MCF 10A (cell line): Measurements from ENCODE around the gene CAPNS1. TPM values are rescaled to one million over a fixed set of nuclear protein-coding genes. Genes with fewer than 3 reads are reported as not detected.
"Not testable (repeated sequence)": the region's sequence is repeated elsewhere in the genome, so short reads cannot be mapped to it uniquely, and the experiment has no call there.

Experiments
- BruUV-seq: library from RNA; stranded (reverse); fragments of 400-500 nt; replicated peaks from 2 replicates; lab custom pipeline; 2021; lab: Mats Ljungman, UMichigan
- CTCF ChIA-PET: fragments of 300-600 bp; sonication (Branson Sonifier 250); formaldehyde crosslinking; extraction: SDS; loops from one replicate; lab custom pipeline; 2021; ENCODE audit warnings: antibody characterized with exemption, inconsistent platforms; lab: Yijun Ruan, JAX
- POLR2A ChIA-PET: fragments of 300-600, 350-650 bp; sonication (Branson Sonifier 250); formaldehyde crosslinking; extraction: SDS; loops from one replicate; lab custom pipeline; 2020; ENCODE audit warnings: antibody characterized with exemption, inconsistent platforms; lab: Yijun Ruan, JAX
- DNase-seq: peaks from one replicate; pipeline ENCODE4 v3.0.0-alpha.2; 2018; ENCODE audit not compliant: unreplicated experiment
- H3K27ac Mint-ChIP-seq: one replicate; pipeline ENCODE4 v1.8.0; 2022; ENCODE audit warnings: mild to moderate bottlenecking, low read depth, mixed read lengths; ENCODE audit not compliant: unreplicated experiment
- H3K27me3 Mint-ChIP-seq: one replicate; pipeline ENCODE4 v1.8.0; 2022; ENCODE audit warnings: mixed read lengths; ENCODE audit not compliant: insufficient read depth, unreplicated experiment
- H3K36me3 Mint-ChIP-seq: one replicate; pipeline ENCODE4 v1.8.0; 2022; ENCODE audit warnings: mild to moderate bottlenecking, moderate library complexity, mixed read lengths; ENCODE audit not compliant: insufficient read depth, unreplicated experiment
- H3K4me1 Mint-ChIP-seq: one replicate; pipeline ENCODE4 v1.8.0; 2022; ENCODE audit warnings: mixed read lengths; ENCODE audit not compliant: insufficient read depth, unreplicated experiment
- H3K4me3 Mint-ChIP-seq: one replicate; pipeline ENCODE4 v1.8.0; 2022; ENCODE audit warnings: mild to moderate bottlenecking, moderate library complexity, mixed read lengths; ENCODE audit not compliant: unreplicated experiment
- H3K9me3 Mint-ChIP-seq: one replicate; pipeline ENCODE4 v1.8.0; 2022; ENCODE audit warnings: mixed read lengths; ENCODE audit not compliant: unreplicated experiment
- CTCF ChIP-seq: fragments of 200-600 bp; IDR thresholded peaks from one replicate; pipeline ENCODE4 v1.8.0; 2022; ENCODE audit warnings: antibody characterized with exemption, mild to moderate bottlenecking; ENCODE audit not compliant: unreplicated experiment
- intact Hi-C: fragments of 100-400 bp; cut with micrococcal nuclease; formaldehyde crosslinking; loops from 2 replicates; pipeline ENCODE4 v1.14.1; 2022
- total RNA-seq: library from RNA; stranded (reverse); gene quantifications from 2 replicates; pipeline ENCODE4 v1.2.3, GENCODE V29; 2022

CAPNS1 gene
- total RNA-seq, 1 experiment from 2014 or later = 666 TPM

DNA sequence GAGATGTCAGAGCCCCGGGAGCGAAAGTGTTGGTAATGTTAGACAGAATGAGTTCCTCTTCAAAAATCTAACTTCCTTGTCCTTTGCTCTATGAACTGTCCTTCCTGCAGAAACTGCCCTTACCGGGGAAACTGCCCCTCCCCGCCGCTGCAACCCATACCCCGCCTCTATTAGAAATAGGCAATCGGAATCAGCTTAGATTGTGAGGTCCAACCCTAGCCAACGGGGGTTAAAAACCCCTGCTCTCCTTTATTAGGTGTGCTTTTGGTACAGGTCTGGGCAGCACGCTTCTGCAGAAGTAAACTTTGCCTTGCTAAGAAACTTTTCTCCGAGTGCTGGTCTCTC lies 11.5 kb upstream of the CAPNS1 start:
- BruUV-seq = TSS peak; percentile 42

DNA sequence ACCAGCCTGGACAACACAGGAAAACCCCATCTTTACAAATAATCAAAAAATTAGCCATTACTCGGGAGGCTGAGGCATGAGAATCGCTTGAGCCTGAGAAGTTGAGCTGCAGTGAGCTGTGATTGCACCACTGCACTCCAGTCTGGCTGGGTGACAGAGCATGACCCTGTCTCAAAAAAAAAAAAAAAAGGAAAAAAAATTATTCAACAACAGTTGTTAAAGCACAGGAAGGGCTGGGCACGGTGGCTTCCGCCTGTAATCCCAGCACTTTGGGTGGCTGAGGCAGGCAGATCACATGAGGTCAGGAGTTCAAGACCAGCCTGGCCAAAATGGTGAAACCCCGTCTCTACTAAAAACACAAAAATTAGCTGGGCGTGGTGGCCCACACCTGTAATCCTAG lies 8.6 kb upstream of the CAPNS1 start:
- H3K4me1 Mint-ChIP-seq = peaks cover 24% of the 10 kb centered on the region
- ChIA-PET POLR2A (interaction anchor here (0.6 to 2.2 kb wide), 3 partner anchors 9 to 946 kb away, joined by 3 to 9 read pairs (median 4); partner anchors contain the start of genes CAPNS1, ZNF146 and ZNF565), CTCF (interaction anchor here (0.6 to 7.3 kb wide), 2 partner anchors 14 to 40 kb away, joined by 4 to 150 read pairs; no protein-coding TSS in a partner anchor)
- H3K36me3 Mint-ChIP-seq, BruUV-seq, H3K9me3 Mint-ChIP-seq, H3K27ac Mint-ChIP-seq, intact Hi-C loops, H3K27me3 Mint-ChIP-seq, H3K4me3 Mint-ChIP-seq: not testable (repeated sequence)
- DNase-seq = peak; percentile 69

More for the DNA sequence above, 11.5 kb upstream of the CAPNS1 start:
- no peak for DNase-seq
- H3K27me3 Mint-ChIP-seq = no peaks in the 10 kb centered on the region
- POLR2A ChIA-PET = interaction anchor here (0.6 to 5.3 kb wide), 15 partner anchors 9 to 1789 kb away, joined by 3 to 44 read pairs (median 3); partner anchors contain the start of genes CAPNS1, POLR2I, TBCB and THAP8
- CTCF ChIA-PET = interaction anchor here (0.5 to 7.3 kb wide), 18 partner anchors 8 to 637 kb away, joined by 3 to 150 read pairs (median 6); partner anchors contain the start of genes POLR2I, TBCB and THAP8
- no peaks in the 10 kb centered on the region for H3K9me3 Mint-ChIP-seq
- H3K27ac Mint-ChIP-seq = peak overlapping the region; percentile 86
- H3K4me3 Mint-ChIP-seq = peak overlapping the region; percentile 75
- H3K36me3 Mint-ChIP-seq = peaks cover 23% of the 10 kb centered on the region
- no peak for TF ChIP-seq CTCF
- intact Hi-C loops = loop anchor here (10.0 kb wide), 1 partner anchor 1646 kb away; the partner anchor contains the start of gene ZNF573
- H3K4me1 Mint-ChIP-seq = peaks cover 18% of the 10 kb centered on the region

GRCh38 chr19:36134867-36135266 lies 5.0 kb upstream of the CAPNS1 start:
- ChIA-PET POLR2A (interaction anchor here (2.7 kb wide), 1 partner anchor 15 kb away, joined by 16 read pairs; no protein-coding TSS in a partner anchor), CTCF (interaction anchor here (0.6 kb wide), 1 partner anchor 1480 kb away, joined by 3 read pairs; no protein-coding TSS in a partner anchor)
- H3K27ac Mint-ChIP-seq, H3K9me3 Mint-ChIP-seq, H3K4me3 Mint-ChIP-seq, DNase-seq, H3K27me3 Mint-ChIP-seq, BruUV-seq, intact Hi-C loops, H3K36me3 Mint-ChIP-seq: not testable (repeated sequence)
- H3K4me1 Mint-ChIP-seq = peaks cover 30% of the 10 kb centered on the region

GRCh38 chr19:36136964-36137686 lies 2.7 kb upstream of the CAPNS1 start:
- intact Hi-C loops = loop anchor here (2.0 kb wide), 1 partner anchor 22 kb away; the partner anchor contains the start of genes POLR2I and TBCB
- BruUV-seq = no TSS peak
- Mint-ChIP-seq H3K4me1 (peaks cover 36% of the 10 kb centered on the region), H3K36me3 (peaks cover 14% of the 10 kb centered on the region), H3K27ac (peak overlapping the region; percentile 87), H3K9me3 (no peaks in the 10 kb centered on the region), H3K27me3 (no peaks in the 10 kb centered on the region), H3K4me3 (peak overlapping the region; percentile 54)
- ChIA-PET POLR2A (interaction anchor here (0.6 to 3.1 kb wide), 11 partner anchors 9 to 713 kb away, joined by 3 to 44 read pairs (median 9); partner anchors contain the start of genes POLR2I, PSENEN, TBCB and U2AF1L4), CTCF (interaction anchor here (0.8 to 2.7 kb wide), 6 partner anchors 10 to 37 kb away, joined by 3 to 27 read pairs (median 3); no protein-coding TSS in a partner anchor)
- no peak for TF ChIP-seq CTCF
- DNase-seq = peak; percentile 98
